GM12891 (cell line): ENCODE measurements around the gene WHRN. TPM values are rescaled to one million over a fixed set of nuclear protein-coding genes. Genes with fewer than 3 reads are reported as not detected.

ENCODE experiments used
- DNase-seq: peaks from one replicate; pipeline ENCODE4 v3.0.0; 2011; ENCODE audit warnings: low spot score; ENCODE audit not compliant: insufficient read length
- FAIRE-seq: peaks from 2 replicates; lab custom pipeline; 2011; peaks lifted over from hg19 to GRCh38; lab: Jason Lieb, UNC
- PAX5 ChIP-seq: IDR thresholded peaks from 2 replicates; pipeline ENCODE4 v1.6.1; 2011; ENCODE audit warnings: low read length, moderate library complexity, mild to moderate bottlenecking; ENCODE audit not compliant: insufficient read depth, severe bottlenecking
- POLR2A ChIP-seq: IDR thresholded peaks from 2 replicates; pipeline ENCODE4 v1.6.1; 2011; ENCODE audit warnings: low read depth, low read length, control low read depth
- POLR2AphosphoS5 ChIP-seq: IDR thresholded peaks from 2 replicates; pipeline ENCODE4 v1.6.1; 2011; ENCODE audit warnings: low read depth, low read length, control low read depth
- POU2F2 ChIP-seq: IDR thresholded peaks from 2 replicates; pipeline ENCODE4 v1.6.1; 2011; ENCODE audit warnings: low read depth, mild to moderate bottlenecking, control low read depth, low read length, moderate library complexity
- SPI1 ChIP-seq: IDR thresholded peaks from 2 replicates; pipeline ENCODE4 v1.6.1; 2011; ENCODE audit warnings: low read depth, low read length, control low read depth
- TAF1 ChIP-seq: IDR thresholded peaks from 2 replicates; pipeline ENCODE4 v1.6.1; 2011; ENCODE audit warnings: low read depth, low read length, control low read depth
- polyA plus RNA-seq: library from polyadenylated mRNA; unstranded; fragments of >200 nt; gene quantifications from one replicate; pipeline ENCODE4 v1.2.1, GENCODE V29; 2012; ENCODE audit warnings: low read depth, missing spikeins, inconsistent platforms; ENCODE audit not compliant: missing spikeins

The WHRN gene
- polyA plus RNA-seq, result 1.9 TPM

- TF ChIP-seq POU2F2 (no peak), PAX5 (no peak), SPI1 (no peak), POLR2A (no peak), TAF1 (no peak), POLR2AphosphoS5 (no peak)
- DNase-seq (peak; percentile 87), FAIRE-seq (peak; percentile 76)
Observed at GRCh38 chr9:114505187-114506081, at the start of gene WHRN. Gene WHRN, minus strand, starts transcription at chr9:114505473. Its CDS starts 672 bp downstream, at chr9:114504801.

GRCh38 chr9:114553202-114553601, 47.9 kb upstream of the WHRN start:
- no peak for TF ChIP-seq POLR2AphosphoS5
- TF ChIP-seq SPI1, result no peak
- TF ChIP-seq POLR2A, result no peak
- no peak for TF ChIP-seq POU2F2
- TF ChIP-seq PAX5, result no peak
- FAIRE-seq (no peak), DNase-seq (no peak)

- FAIRE-seq, result no peak
- DNase-seq, result no peak
- TF ChIP-seq POU2F2 (no peak), POLR2AphosphoS5 (no peak), POLR2A (no peak), TAF1 (no peak), PAX5 (no peak), SPI1 (no peak)
Observed at GRCh38 chr9:114552706-114553105, 47.4 kb upstream of the WHRN start.

GRCh38 chr9:114551750-114552685, 46.7 kb upstream of the WHRN start:
- TF ChIP-seq PAX5 (no peak), POLR2AphosphoS5 (no peak)
- no peak for DNase-seq
- no peak for FAIRE-seq

GRCh38 chr9:114549697-114550330, 44.5 kb upstream of the WHRN start:
- no peak for TF ChIP-seq TAF1
- TF ChIP-seq SPI1, result no peak
- no peak for TF ChIP-seq POLR2AphosphoS5
- no peak for TF ChIP-seq POU2F2
- no peak for TF ChIP-seq PAX5
- TF ChIP-seq POLR2A, result no peak
- DNase-seq (no peak), FAIRE-seq (no peak)

GRCh38 chr9:114546851-114547250, 41.6 kb upstream of the WHRN start:
- TF ChIP-seq POU2F2, result no peak
- no peak for FAIRE-seq
- DNase-seq, result no peak

GRCh38 chr9:114545055-114545454, 39.8 kb upstream of the WHRN start:
- FAIRE-seq, result no peak
- DNase-seq, result no peak
- TF ChIP-seq PAX5 (no peak), TAF1 (no peak), POU2F2 (no peak), POLR2AphosphoS5 (no peak)

GRCh38 chr9:114539701-114540380, 34.6 kb upstream of the WHRN start:
- DNase-seq, result no peak
- no peak for FAIRE-seq
- TF ChIP-seq POLR2A, result no peak
- TF ChIP-seq SPI1, result no peak
- no peak for TF ChIP-seq POLR2AphosphoS5
- no peak for TF ChIP-seq POU2F2
- no peak for TF ChIP-seq PAX5
- no peak for TF ChIP-seq TAF1
